Heart left ventricle (tissue), 13 donors: ENCODE data around the gene NTM.

Experiments
- POLR2A ChIP-seq, 2 donors: fragments of 450-650 bp; IDR thresholded peaks; one replicate each; pipeline ENCODE4 v1.6.1; 2017; ENCODE audit warnings: antibody characterized with exemption in 2 of 2, mild to moderate bottlenecking in 2 of 2, moderate library complexity in 2 of 2
- TF ChIP-seq, protein P1 (sequence below), 12 donors: fragments of 200-600 bp; sonication (generic) in 4 of 12; IDR thresholded peaks; one replicate each; pipeline versions ENCODE4 v1.5.0 to v1.8.0; 2018 to 2022; ENCODE audit warnings: antibody characterized with exemption in 12 of 12, mild to moderate bottlenecking in 5 of 12
- donor health status: ischemic (EF 13 %, LVEDD 7.1; RV severe dilation, severe dysfunction).
- donor health status: DM: no; HTN: yes; CAD: no.
- donor health status: DM: no; HTN: no; CAD: no.
- donor health status: ischemic (EF 25% LVEDD 6.9; RV normal size, moderate dysfunction).
- donor health status: ischemic (EF 25% LVEDD 5.7; RV mildly dilated, moderate dysfunction).
- donor health status: ischemic (EF 35%, LVEDD 5.7; RV mildly dilated, moderate dysfunction).
- donor health status: nonischemic (EF 11% LVEDD 7.7; RV severe dilation, severe dysfunction).
- donor health status: DM: yes; HTN: yes; CAD: no.
- donor health status: PGD.
- donor health status: ischemic (EF 29% LVEDD 5.4; RV normal size, mild dysfunction).
- donor health status: nonischemic (EF 23%, LVEDD 6.1; RV moderate dilation, normal function).

DNA sequence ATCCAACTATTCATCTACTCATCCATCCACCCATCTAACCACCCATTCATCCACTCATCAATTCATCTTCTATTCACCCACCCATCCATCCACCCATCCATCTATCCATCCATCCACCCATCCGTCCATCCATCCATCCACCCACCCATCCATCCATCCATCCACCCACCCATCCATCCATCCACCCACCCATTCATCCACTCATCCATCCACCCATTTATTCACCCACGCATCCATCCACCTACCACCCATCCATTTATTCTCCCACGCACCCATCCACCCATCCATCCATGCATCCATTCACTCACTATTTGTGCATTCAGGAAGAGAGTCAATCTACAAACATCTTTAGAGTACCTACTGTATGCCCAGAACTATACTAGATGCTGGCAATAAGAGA is 482.3 kb downstream of the NTM start:
- TF ChIP-seq, protein P1, sequence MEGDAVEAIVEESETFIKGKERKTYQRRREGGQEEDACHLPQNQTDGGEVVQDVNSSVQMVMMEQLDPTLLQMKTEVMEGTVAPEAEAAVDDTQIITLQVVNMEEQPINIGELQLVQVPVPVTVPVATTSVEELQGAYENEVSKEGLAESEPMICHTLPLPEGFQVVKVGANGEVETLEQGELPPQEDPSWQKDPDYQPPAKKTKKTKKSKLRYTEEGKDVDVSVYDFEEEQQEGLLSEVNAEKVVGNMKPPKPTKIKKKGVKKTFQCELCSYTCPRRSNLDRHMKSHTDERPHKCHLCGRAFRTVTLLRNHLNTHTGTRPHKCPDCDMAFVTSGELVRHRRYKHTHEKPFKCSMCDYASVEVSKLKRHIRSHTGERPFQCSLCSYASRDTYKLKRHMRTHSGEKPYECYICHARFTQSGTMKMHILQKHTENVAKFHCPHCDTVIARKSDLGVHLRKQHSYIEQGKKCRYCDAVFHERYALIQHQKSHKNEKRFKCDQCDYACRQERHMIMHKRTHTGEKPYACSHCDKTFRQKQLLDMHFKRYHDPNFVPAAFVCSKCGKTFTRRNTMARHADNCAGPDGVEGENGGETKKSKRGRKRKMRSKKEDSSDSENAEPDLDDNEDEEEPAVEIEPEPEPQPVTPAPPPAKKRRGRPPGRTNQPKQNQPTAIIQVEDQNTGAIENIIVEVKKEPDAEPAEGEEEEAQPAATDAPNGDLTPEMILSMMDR (IDR thresholded peaks at IDR 0.05), result no peak
- no peak for TF ChIP-seq POLR2A (IDR thresholded peaks at IDR 0.05)
